Brain microvascular endothelial cell (primary cell): ENCODE results near the gene PLCB1.

Source experiments
- DNase-seq: peaks from one replicate; pipeline ENCODE4 v3.0.0-alpha.2; 2020
- H3K27ac ChIP-seq: fragments of 250-450 bp; sonication (Bioruptor Pico); 2 replicates; pipeline ENCODE4 v1.5.1; 2020; ENCODE audit warnings: mild to moderate bottlenecking, moderate library complexity
- H3K27me3 ChIP-seq: fragments of 250-450 bp; sonication (Bioruptor Pico); replicated peaks from 2 replicates; pipeline ENCODE4 v1.5.1; 2020; ENCODE audit warnings: mild to moderate bottlenecking
- H3K36me3 ChIP-seq: fragments of 250-450 bp; sonication (Bioruptor Pico); replicated peaks from 2 replicates; pipeline ENCODE4 v1.5.1; 2020; ENCODE audit warnings: mild to moderate bottlenecking
- H3K4me3 ChIP-seq: 2 replicates; pipeline ENCODE4 v1.5.1; 2011; ENCODE audit warnings: low read depth, mild to moderate bottlenecking, control low read depth, low read length, moderate library complexity
- CTCF ChIP-seq: IDR thresholded peaks from 2 replicates; pipeline ENCODE4 v1.5.1; 2011; ENCODE audit warnings: low read depth, mild to moderate bottlenecking, moderate library complexity, low read length, control low read depth, inconsistent platforms; ENCODE audit errors: missing control alignments
- in situ Hi-C: cut with HindIII; loops from 2 replicates; pipeline ENCODE4 v1.10.0; 2017; ENCODE audit warnings: low sequenced_read_pairs, low pct_ligation_motif_present

PLCB1 gene

DNA sequence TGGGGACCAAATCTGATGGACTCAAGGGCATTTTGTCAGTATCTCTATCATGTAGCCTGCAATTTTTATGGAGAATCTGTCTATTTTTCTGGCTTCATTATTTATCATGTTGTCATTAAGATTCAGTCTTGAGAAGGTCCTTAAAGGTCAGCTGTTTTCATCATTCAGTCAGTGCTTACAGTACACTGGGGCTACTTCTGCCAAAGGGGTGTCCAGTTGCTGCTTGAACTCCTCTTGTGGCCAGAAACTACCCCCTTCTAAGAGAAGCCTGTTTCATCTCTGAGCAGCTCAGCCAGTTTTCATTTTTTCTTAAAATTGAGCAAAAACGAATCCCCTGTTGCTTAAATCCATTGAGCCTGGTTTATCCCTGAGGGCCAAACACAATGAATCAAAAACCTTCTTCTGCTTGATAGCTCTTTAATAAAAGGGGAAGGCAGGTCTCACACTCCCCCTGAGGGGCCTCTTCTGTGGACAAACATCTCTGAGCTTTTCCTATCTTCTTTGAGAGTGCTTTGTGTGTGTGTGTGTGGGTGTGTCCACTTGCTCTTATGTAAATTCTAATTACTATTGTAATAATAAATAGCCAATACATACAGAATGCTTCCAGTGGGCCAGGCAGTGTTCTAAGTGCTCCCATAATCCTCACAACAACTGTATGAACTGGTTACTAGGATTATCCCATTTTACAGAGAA is 172.2 kb downstream of the PLCB1 start:
- H3K27ac ChIP-seq, result no peak overlapping the region
- in situ Hi-C loops, result no loop called here
- no peak for TF ChIP-seq CTCF
- H3K27me3 ChIP-seq, result no peaks in the 10 kb centered on the region
- no peak overlapping the region for H3K4me3 ChIP-seq
- DNase-seq, result no peak
- no peaks in the 10 kb centered on the region for H3K36me3 ChIP-seq

DNA sequence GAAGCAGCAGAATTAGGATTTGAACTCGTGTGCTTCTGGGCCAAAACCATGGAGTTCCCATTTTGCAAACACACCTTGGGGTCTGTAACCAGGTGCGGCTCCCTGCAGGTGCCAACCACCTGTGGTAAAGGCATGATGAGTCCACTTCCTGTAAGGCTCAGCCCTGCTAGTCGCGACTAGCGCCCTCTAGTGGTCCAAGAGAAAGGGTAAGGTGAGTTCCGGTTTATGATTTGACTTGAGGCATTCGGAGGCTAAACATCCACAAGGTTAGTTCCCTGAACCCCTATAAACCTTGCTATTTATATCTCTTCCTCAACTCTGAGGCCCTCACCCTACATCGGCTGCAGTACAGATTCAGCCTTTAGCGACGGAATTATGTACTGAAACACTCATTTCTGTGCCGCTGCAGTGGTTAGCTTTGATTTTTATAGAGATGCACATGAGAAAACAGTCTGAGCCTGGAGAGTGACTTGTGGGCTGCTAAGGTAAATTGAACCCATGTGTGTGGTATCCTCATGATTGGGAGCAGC is 173.4 kb downstream of the PLCB1 start:
- Histone ChIP-seq H3K27me3 (no peaks in the 10 kb centered on the region), H3K4me3 (no peak overlapping the region), H3K27ac (no peak overlapping the region), H3K36me3 (no peaks in the 10 kb centered on the region)
- TF ChIP-seq CTCF, result peak; percentile 84
- in situ Hi-C loops, result no loop called here
- DNase-seq, result peak; percentile 9

GRCh38 chr20:8306937-8307336 is 174.9 kb downstream of the PLCB1 start:
- no peak for TF ChIP-seq CTCF

DNA sequence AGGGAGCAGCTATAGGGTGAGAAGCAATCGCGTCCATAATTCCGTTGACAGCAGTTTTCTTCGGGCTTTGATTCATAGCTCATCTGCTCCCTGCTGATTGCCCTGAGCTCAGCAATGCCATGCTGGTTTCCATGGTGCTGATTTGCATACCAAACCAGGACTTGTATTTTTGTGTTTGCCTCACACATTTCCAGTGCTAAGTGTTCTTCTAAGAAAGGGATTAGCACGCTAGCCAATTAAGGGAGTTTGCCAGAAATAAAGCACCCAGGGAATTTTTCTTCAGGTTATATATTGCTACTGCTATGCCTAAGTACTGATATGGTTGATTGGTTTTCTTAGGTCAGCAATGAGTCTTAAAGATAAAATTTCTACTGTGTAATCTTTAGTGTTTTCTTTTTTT is 177.6 kb downstream of the PLCB1 start:
- TF ChIP-seq CTCF, result no peak
- Histone ChIP-seq H3K4me3 (no peak overlapping the region), H3K27ac (no peak overlapping the region), H3K27me3 (no peaks in the 10 kb centered on the region), H3K36me3 (no peaks in the 10 kb centered on the region)
- in situ Hi-C loops, result no loop called here
- peak; percentile 41 for DNase-seq

More at GRCh38 chr20:8306937-8307336, 174.9 kb downstream of the PLCB1 start:
- in situ Hi-C loops, result no loop called here
- Histone ChIP-seq H3K27ac (no peak overlapping the region), H3K36me3 (no peaks in the 10 kb centered on the region), H3K27me3 (no peaks in the 10 kb centered on the region), H3K4me3 (no peak overlapping the region)
- no peak for DNase-seq

- no peak overlapping the region for H3K4me3 ChIP-seq
- H3K27me3 ChIP-seq, result no peaks in the 10 kb centered on the region
- no peak overlapping the region for H3K27ac ChIP-seq
- no peaks in the 10 kb centered on the region for H3K36me3 ChIP-seq
- DNase-seq, result no peak
- TF ChIP-seq CTCF, result no peak
- in situ Hi-C loops, result no loop called here
These were observed 178.6 kb downstream of the PLCB1 start for GRCh38 chr20:8310618-8311017.

DNA sequence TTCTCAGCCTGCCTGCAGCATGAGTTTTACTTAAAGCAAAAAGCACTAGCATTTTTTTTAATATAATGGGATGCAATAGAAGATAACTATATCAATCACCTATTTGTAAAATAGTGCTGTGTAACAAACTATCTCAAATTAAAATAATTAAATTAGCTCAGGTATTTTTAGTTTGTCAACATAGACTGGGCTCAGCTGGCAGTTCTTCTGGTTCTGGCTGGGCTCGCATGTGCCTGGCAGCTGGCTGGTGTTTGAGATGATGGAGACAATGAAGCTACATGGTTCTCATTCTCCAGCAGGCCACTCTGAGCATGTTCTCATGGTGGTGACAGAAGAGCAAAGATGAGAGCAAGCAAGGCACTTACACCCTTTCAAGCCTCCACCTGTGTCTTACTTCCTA is 181.0 kb downstream of the PLCB1 start:
- Histone ChIP-seq H3K36me3 (no peaks in the 10 kb centered on the region), H3K27ac (no peak overlapping the region), H3K27me3 (no peaks in the 10 kb centered on the region), H3K4me3 (no peak overlapping the region)
- in situ Hi-C loops, result no loop called here
- DNase-seq, result no peak
- TF ChIP-seq CTCF, result no peak
